Esophagus squamous epithelium (tissue), 5 donors: ENCODE data around the gene PHLDA1. TPM values are rescaled to one million over a fixed set of nuclear protein-coding genes. Genes with fewer than 3 reads are reported as not detected.
A peak's percentile ranks its signal among the peaks of the same experiment; 100 is the strongest.

Experiments
- DNase-seq: peaks from one replicate; lab custom pipeline; 2025; lab: John Stamatoyannopoulos, UW
- H3K27ac ChIP-seq, 4 donors: fragments of 200-600 bp; sonication (generic); one replicate each; pipeline ENCODE4 v1.5.1; 2016 to 2019; ENCODE audit warnings: mild to moderate bottlenecking in 1 of 4
- H3K27me3 ChIP-seq, 4 donors: fragments of 200-600 bp; sonication (generic); 1 replicate in 3 of 4; 2 replicates in 1 of 4; pipeline versions ENCODE4 v1.5.1 to v1.6.0; 2017 to 2021; ENCODE audit warnings: antibody characterized with exemption in 1 of 4
- H3K36me3 ChIP-seq, 3 donors: fragments of 200-600 bp; sonication (generic); one replicate each; pipeline ENCODE4 v1.5.1; 2016 to 2019
- H3K4me1 ChIP-seq, 3 donors: fragments of 200-600 bp; sonication (generic); one replicate each; pipeline ENCODE4 v1.5.1; 2017 to 2019
- H3K4me3 ChIP-seq, 4 donors: fragments of 200-600 bp; sonication (generic); 1 replicate in 3 of 4; 2 replicates in 1 of 4; pipeline ENCODE4 v1.5.1; 2016 to 2019; ENCODE audit warnings: mild to moderate bottlenecking in 2 of 4, moderate library complexity in 1 of 4
- H3K9me3 ChIP-seq, 3 donors: fragments of 200-600 bp; sonication (generic); one replicate each; pipeline ENCODE4 v1.5.1; 2016 to 2019
- POLR2A ChIP-seq, 4 donors: fragments of 450-650 bp; IDR thresholded peaks; one replicate each; pipeline ENCODE4 v1.6.1; 2017; ENCODE audit warnings: antibody characterized with exemption in 4 of 4, mild to moderate bottlenecking in 4 of 4, moderate library complexity in 3 of 4
- WGBS, 2 donors: methylation state at CpG; one replicate each; pipeline ENCODE4 v1.1.5; 2018; 5-methylcytosine and 5-hydroxymethylcytosine counted together
- intact Hi-C: fragments of 100-400 bp; cut with DNase I; formaldehyde crosslinking; loops from one replicate; pipeline ENCODE4 v1.15.0; 2022
- total RNA-seq, 4 donors: library from RNA; depleted of rRNA; stranded (reverse); fragments of >200 nt; gene quantifications; one replicate each; pipeline ENCODE4 v1.1.0, GENCODE V29; 2016
- TF ChIP-seq, protein P1 (sequence below), 6 experiments: fragments of 450-650 bp in 4 of 6; fragments of 200-600 bp in 2 of 6; sonication (generic) in 2 of 6; IDR thresholded peaks; one replicate each; pipeline ENCODE4 v1.5.1; 2016 to 2019; ENCODE audit warnings: antibody characterized with exemption in 6 of 6, mild to moderate bottlenecking in 4 of 6, moderate library complexity in 4 of 6
- donor health status: DM: yes; HTN: yes; CAD: no.

Gene PHLDA1
- total RNA-seq, 4 donors from 2014 or later = 33.8 to 77.8 (median 56.7) TPM

DNA sequence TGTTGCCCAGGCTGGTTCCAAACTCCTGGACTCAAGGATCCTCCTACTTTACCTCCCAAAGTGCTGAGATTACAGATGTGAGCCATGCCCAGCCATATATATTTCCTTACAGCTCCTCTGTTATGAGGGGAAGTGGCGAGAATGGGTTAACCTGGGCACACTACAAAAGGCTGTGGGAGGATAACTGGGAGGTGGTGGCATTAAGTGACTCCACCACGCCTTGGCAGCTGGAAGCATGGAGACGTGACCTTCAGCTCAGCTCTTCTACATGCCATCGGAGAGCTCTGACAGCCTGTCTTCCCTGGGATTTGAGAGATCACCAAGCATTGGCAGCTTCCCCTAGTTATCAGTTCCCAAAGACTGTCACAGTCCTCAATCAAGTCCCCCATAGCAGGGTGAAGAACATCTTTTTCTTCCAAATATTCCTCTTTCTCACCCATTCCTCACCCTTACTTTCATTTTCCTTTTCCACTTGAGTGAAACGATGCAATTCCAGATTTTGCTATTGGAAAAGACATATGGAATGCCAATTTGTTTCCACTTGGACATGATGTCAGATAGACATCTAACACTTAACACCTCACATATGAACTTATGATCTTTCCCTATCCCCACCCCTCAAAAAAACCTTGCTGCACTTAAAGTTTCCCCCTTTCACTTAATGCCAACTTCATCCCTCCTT, 48.5 kb downstream of the PHLDA1 start:
- whole genome bisulfite sequencing, 2 donors = 28 to 38% methylated on average over 4 to 5 of the region's 5 CpGs
- H3K4me3 ChIP-seq = peak overlapping the region; percentile 16 to 60 (median 38)
- intact Hi-C loops = no loop called here
- peaks cover 15 to 55% (median 38%) of the 10 kb centered on the region in 3 donors for H3K4me1 ChIP-seq
- H3K27ac ChIP-seq = peak overlapping the region; percentile 63 to 71 (median 68)
- no peaks in the 10 kb centered on the region for H3K9me3 ChIP-seq
- no peaks in the 10 kb centered on the region for H3K27me3 ChIP-seq
- DNase-seq = no peak
- H3K36me3 ChIP-seq = no peaks in the 10 kb centered on the region
- TF ChIP-seq, protein P1, sequence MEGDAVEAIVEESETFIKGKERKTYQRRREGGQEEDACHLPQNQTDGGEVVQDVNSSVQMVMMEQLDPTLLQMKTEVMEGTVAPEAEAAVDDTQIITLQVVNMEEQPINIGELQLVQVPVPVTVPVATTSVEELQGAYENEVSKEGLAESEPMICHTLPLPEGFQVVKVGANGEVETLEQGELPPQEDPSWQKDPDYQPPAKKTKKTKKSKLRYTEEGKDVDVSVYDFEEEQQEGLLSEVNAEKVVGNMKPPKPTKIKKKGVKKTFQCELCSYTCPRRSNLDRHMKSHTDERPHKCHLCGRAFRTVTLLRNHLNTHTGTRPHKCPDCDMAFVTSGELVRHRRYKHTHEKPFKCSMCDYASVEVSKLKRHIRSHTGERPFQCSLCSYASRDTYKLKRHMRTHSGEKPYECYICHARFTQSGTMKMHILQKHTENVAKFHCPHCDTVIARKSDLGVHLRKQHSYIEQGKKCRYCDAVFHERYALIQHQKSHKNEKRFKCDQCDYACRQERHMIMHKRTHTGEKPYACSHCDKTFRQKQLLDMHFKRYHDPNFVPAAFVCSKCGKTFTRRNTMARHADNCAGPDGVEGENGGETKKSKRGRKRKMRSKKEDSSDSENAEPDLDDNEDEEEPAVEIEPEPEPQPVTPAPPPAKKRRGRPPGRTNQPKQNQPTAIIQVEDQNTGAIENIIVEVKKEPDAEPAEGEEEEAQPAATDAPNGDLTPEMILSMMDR (IDR thresholded peaks at IDR 0.05) = no peak
- TF ChIP-seq POLR2A (IDR thresholded peaks at IDR 0.05) = no peak

DNA sequence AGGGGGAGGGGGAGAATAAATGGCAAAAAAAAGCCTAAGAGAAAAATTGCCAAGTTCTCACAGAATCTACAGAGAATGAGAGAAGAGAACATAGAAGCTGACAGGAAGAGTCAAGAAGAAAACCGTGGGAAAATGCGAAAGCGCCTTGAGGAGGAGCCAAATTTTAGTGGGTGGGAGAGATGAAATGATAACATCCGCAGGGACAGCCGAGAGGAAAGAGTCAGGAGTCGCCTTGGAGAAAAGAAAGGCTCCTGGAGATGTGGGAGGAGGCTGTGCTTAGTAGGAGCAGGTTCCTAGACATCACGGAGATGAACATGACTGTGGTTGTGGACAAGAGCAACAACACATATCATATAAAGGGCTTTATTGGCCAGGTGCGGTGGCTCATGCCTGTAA, 49.4 kb downstream of the PHLDA1 start:
- intact Hi-C loops = no loop called here
- H3K27me3 ChIP-seq = no peaks in the 10 kb centered on the region
- no peaks in the 10 kb centered on the region for H3K9me3 ChIP-seq
- DNase-seq = no peak
- WGBS, 2 donors = 63 to 81% methylated on average over 8 of the region's 8 CpGs
- TF ChIP-seq, protein P1 (IDR thresholded peaks at IDR 0.05) = no peak
- no peak for TF ChIP-seq POLR2A (IDR thresholded peaks at IDR 0.05)
- no peaks in the 10 kb centered on the region for H3K36me3 ChIP-seq
- peaks cover 21 to 64% (median 47%) of the 10 kb centered on the region in 3 donors for H3K4me1 ChIP-seq
- peak overlapping the region in 1 of 4 donors; percentile 38 for H3K4me3 ChIP-seq
- H3K27ac ChIP-seq = peak overlapping the region in 1 of 4 donors; percentile 71

DNA sequence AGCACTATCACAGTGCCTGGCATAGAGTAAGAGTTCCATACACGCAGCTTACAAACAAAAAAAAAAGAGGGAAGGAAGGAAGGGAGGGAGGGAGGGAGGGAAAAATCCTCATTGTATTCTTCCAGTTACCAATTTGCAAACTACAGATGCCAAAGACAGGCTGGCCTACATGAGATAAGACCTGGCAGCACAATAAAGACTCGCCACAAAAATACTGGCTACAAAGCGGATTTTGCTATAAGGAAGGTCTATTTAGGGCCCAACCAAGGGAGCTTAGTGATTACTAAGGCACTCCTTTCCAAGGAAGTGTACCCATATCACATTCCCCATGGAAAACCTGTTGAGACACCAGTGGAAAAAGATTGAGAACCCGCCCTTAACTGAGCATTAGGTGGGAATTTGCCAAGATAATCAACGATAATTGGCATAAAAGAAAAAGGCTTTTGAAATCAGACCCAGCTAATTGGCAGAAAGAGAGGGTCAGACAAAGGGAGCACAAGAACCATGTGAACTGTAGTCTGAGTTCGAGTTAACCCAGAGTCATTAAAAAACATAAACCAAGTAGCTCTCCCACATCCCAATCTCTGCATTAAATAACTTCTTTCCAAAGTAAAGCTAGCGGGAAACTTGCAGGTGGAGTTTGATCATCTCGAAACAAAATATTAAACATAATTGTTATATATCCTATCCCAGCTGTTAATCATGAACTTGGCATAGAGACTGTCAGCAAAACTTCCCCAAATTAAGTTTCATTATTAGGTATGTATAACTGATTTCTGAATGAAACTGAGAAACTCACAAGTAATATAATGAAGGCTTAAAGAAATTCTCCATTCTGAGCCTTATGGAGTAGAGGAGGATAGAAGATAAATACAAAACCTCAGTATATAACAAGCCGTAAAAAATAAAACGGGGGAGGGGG, 50.1 kb downstream of the PHLDA1 start:
- no peak for DNase-seq
- Histone ChIP-seq H3K27me3 (no peaks in the 10 kb centered on the region), H3K27ac (peak overlapping the region in 3 of 4 donors; percentile 6 to 71 (median 14)), H3K4me3 (no peak overlapping the region), H3K9me3 (no peaks in the 10 kb centered on the region), H3K4me1 (peaks cover 23 to 71% (median 54%) of the 10 kb centered on the region in 3 donors), H3K36me3 (no peaks in the 10 kb centered on the region)
- WGBS, 2 donors = 50 to 80% methylated on average over 10 of the region's 10 CpGs
- no peak for TF ChIP-seq POLR2A (IDR thresholded peaks at IDR 0.05)
- TF ChIP-seq, protein P1 (IDR thresholded peaks at IDR 0.05) = no peak
- intact Hi-C loops = no loop called here

GRCh38 chr12:75979181-75979580, 52.4 kb downstream of the PHLDA1 start:
- H3K27ac ChIP-seq = peak overlapping the region; percentile 55 to 88 (median 83)
- H3K4me3 ChIP-seq = no peak overlapping the region
- no peaks in the 10 kb centered on the region for H3K36me3 ChIP-seq
- WGBS, 2 donors = 26 to 51% methylated on average over 2 of the region's 2 CpGs
- intact Hi-C loops = no loop called here
- H3K4me1 ChIP-seq = peaks cover 23 to 64% (median 54%) of the 10 kb centered on the region in 3 donors
- no peaks in the 10 kb centered on the region for H3K27me3 ChIP-seq
- no peak for TF ChIP-seq POLR2A (IDR thresholded peaks at IDR 0.05)
- TF ChIP-seq, protein P1 (IDR thresholded peaks at IDR 0.05) = no peak
- H3K9me3 ChIP-seq = no peaks in the 10 kb centered on the region
- no peak for DNase-seq
